Measurements from ENCODE around the gene NR0B2.
A peak's percentile ranks its signal among the peaks of the same experiment; 100 is the strongest.
"Not testable (repeated sequence)": the region's sequence is repeated elsewhere in the genome, so short reads cannot be mapped to it uniquely, and the experiment has no call there.

NR0B2 gene

GRCh38 chr1:26913754-26914619 lies at the start of gene NR0B2:
NR0B2 (minus strand) TSS chr1:26913975; CDS start chr1:26913940, 35 bp downstream.
- no peak for DNase-seq (ENCODE audit: low read depth in 2 of 2)

GRCh38 chr1:26961826-26962225 lies 48.1 kb upstream of the NR0B2 start:
- no peak for DNase-seq (ENCODE audit: low read depth in 2 of 2)

GRCh38 chr1:26960625-26960966 lies 46.8 kb upstream of the NR0B2 start:
- no peak for DNase-seq (ENCODE audit: low read depth in 2 of 2)

GRCh38 chr1:26959722-26960624 lies 46.2 kb upstream of the NR0B2 start, which contains the start of gene KDF1:
KDF1 (minus strand) TSS chr1:26960468; CDS start chr1:26952380, 8,088 bp downstream.
- peak; percentile 9 to 22 for DNase-seq (ENCODE audit: low read depth in 2 of 2)

- DNase-seq (ENCODE audit: low read depth in 2 of 2), result no peak
Observed at GRCh38 chr1:26959270-26959669, 45.5 kb upstream of the NR0B2 start.

GRCh38 chr1:26957306-26957705 lies 43.5 kb upstream of the NR0B2 start:
- no peak for DNase-seq (ENCODE audit: low read depth in 2 of 2)

GRCh38 chr1:26956321-26956720 lies 42.5 kb upstream of the NR0B2 start:
- no peak for DNase-seq (ENCODE audit: low read depth in 2 of 2)

- no peak for DNase-seq (ENCODE audit: low read depth in 2 of 2)
Observed at GRCh38 chr1:26953374-26953773, 39.6 kb upstream of the NR0B2 start.

GRCh38 chr1:26951821-26952497 lies 38.2 kb upstream of the NR0B2 start:
- no peak for DNase-seq (ENCODE audit: low read depth in 2 of 2)

GRCh38 chr1:26951216-26951615 lies 37.4 kb upstream of the NR0B2 start:
- no peak for DNase-seq (ENCODE audit: low read depth in 2 of 2)

GRCh38 chr1:26950602-26951001 lies 36.8 kb upstream of the NR0B2 start:
- DNase-seq (ENCODE audit: low read depth in 2 of 2), result no peak

GRCh38 chr1:26949926-26950319 lies 36.1 kb upstream of the NR0B2 start:
- no peak for DNase-seq (ENCODE audit: low read depth in 2 of 2)

GRCh38 chr1:26949266-26949925 lies 35.6 kb upstream of the NR0B2 start:
- DNase-seq (ENCODE audit: low read depth in 2 of 2), result no peak

- DNase-seq (ENCODE audit: low read depth in 2 of 2), result not testable (repeated sequence)
Observed at GRCh38 chr1:26948725-26949057, 34.9 kb upstream of the NR0B2 start.

GRCh38 chr1:26946270-26946669 lies 32.5 kb upstream of the NR0B2 start:
- DNase-seq (ENCODE audit: low read depth in 2 of 2), result no peak

GRCh38 chr1:26945728-26946127 lies 32.0 kb upstream of the NR0B2 start:
- no peak for DNase-seq (ENCODE audit: low read depth in 2 of 2)

GRCh38 chr1:26945138-26945537 lies 31.4 kb upstream of the NR0B2 start:
- no peak for DNase-seq (ENCODE audit: low read depth in 2 of 2)

- no peak for DNase-seq (ENCODE audit: low read depth in 2 of 2)
Observed at GRCh38 chr1:26942656-26943055, 28.9 kb upstream of the NR0B2 start.

GRCh38 chr1:26941311-26941710 lies 27.5 kb upstream of the NR0B2 start:
- no peak for DNase-seq (ENCODE audit: low read depth in 2 of 2)

GRCh38 chr1:26938659-26939025 lies 24.9 kb upstream of the NR0B2 start:
- DNase-seq (ENCODE audit: low read depth in 2 of 2), result no peak

GRCh38 chr1:26938004-26938658 lies 24.4 kb upstream of the NR0B2 start:
- no peak for DNase-seq (ENCODE audit: low read depth in 2 of 2)

Measured in stimulated activated CD4-positive, alpha-beta T cell treated with anti-CD3 and anti-CD28 coated beads, Interleukin-1b, Interleukin-23, amount 100 ng/mL, for 1 hour (primary cell).